ENCODE measurements around the gene GPR153. TPM values are rescaled to one million over a fixed set of nuclear protein-coding genes. Genes with fewer than 3 reads are reported as not detected.
A peak's percentile ranks its signal among the peaks of the same experiment; 100 is the strongest.

GPR153 gene
- total RNA-seq, 2 donors from 2014 or later = 19.6 to 21.0 TPM

GRCh38 chr1:6279613-6280383, 18.9 kb upstream of the GPR153 start:
- intact Hi-C loops (cut with DNase I) = loop anchor here (5.0 kb wide), 1 partner anchor 32 kb away; no protein-coding TSS in a partner anchor
- Histone ChIP-seq H3K9me3 (no peaks in the 10 kb centered on the region), H3K27ac (no peak overlapping the region), H3K27me3 (no peaks in the 10 kb centered on the region), H3K4me1 (peaks cover 20% of the 10 kb centered on the region), H3K9ac (ENCODE audit: low read depth in 2 of 2, low read length in 2 of 2) (no peak overlapping the region), H3K4me3 (no peak overlapping the region), H3K36me3 (no peaks in the 10 kb centered on the region)
- no peak for DNase-seq
- no peak for TF ChIP-seq CTCF (IDR thresholded peaks at IDR 0.05)

- Histone ChIP-seq H3K4me3 (no peak overlapping the region), H3K36me3 (no peaks in the 10 kb centered on the region), H3K27me3 (no peaks in the 10 kb centered on the region), H3K4me1 (peaks cover 20% of the 10 kb centered on the region), H3K27ac (no peak overlapping the region), H3K9me3 (no peaks in the 10 kb centered on the region), H3K9ac (ENCODE audit: low read depth in 2 of 2, low read length in 2 of 2) (no peak overlapping the region)
- TF ChIP-seq CTCF (IDR thresholded peaks at IDR 0.05) = no peak
- intact Hi-C loops (cut with DNase I) = no loop called here
- DNase-seq = no peak
Measured at GRCh38 chr1:6279066-6279465, 18.2 kb upstream of the GPR153 start.

- no peak for DNase-seq
- Histone ChIP-seq H3K9me3 (no peaks in the 10 kb centered on the region), H3K4me3 (no peak overlapping the region), H3K9ac (ENCODE audit: low read depth in 2 of 2, low read length in 2 of 2) (no peak overlapping the region), H3K27ac (no peak overlapping the region), H3K4me1 (peaks cover 20% of the 10 kb centered on the region), H3K27me3 (no peaks in the 10 kb centered on the region), H3K36me3 (no peaks in the 10 kb centered on the region)
- no peak for TF ChIP-seq CTCF (IDR thresholded peaks at IDR 0.05)
- intact Hi-C loops (cut with DNase I) = no loop called here
Measured at GRCh38 chr1:6278263-6278662, 17.4 kb upstream of the GPR153 start.

GRCh38 chr1:6276811-6277555, 16.1 kb upstream of the GPR153 start:
- H3K4me1 ChIP-seq = peaks cover 15% of the 10 kb centered on the region
- no peak for DNase-seq
- no peak overlapping the region for H3K27ac ChIP-seq
- no peaks in the 10 kb centered on the region for H3K9me3 ChIP-seq
- intact Hi-C loops (cut with DNase I) = no loop called here
- H3K27me3 ChIP-seq = no peaks in the 10 kb centered on the region
- TF ChIP-seq CTCF (IDR thresholded peaks at IDR 0.05) = no peak
- H3K4me3 ChIP-seq = no peak overlapping the region
- H3K36me3 ChIP-seq = no peaks in the 10 kb centered on the region
- peak overlapping the region; percentile 28 to 30 for H3K9ac ChIP-seq (ENCODE audit: low read depth in 2 of 2, low read length in 2 of 2)

- no peak for TF ChIP-seq CTCF (IDR thresholded peaks at IDR 0.05)
- Histone ChIP-seq H3K4me3 (no peak overlapping the region), H3K9me3 (no peaks in the 10 kb centered on the region), H3K36me3 (no peaks in the 10 kb centered on the region), H3K4me1 (peaks cover 12% of the 10 kb centered on the region), H3K9ac (ENCODE audit: low read depth in 2 of 2, low read length in 2 of 2) (peak overlapping the region in 1 of 2 donors; percentile 28), H3K27ac (peak overlapping the region; percentile 8), H3K27me3 (no peaks in the 10 kb centered on the region)
- intact Hi-C loops (cut with DNase I) = no loop called here
- peak; percentile 46 for DNase-seq
Measured at GRCh38 chr1:6275826-6276782, 15.2 kb upstream of the GPR153 start.

All from colonic mucosa (tissue), 4 donors.